HepG2 (cell line): ENCODE results near the gene PRDM15. TPM values are rescaled to one million over a fixed set of nuclear protein-coding genes. Genes with fewer than 3 reads are reported as not detected.

ENCODE experiments used
- ATAC-seq: fragments of 200-7000 bp; cut with Tn5 transposase; 3 replicates; pipeline ENCODE4 v1.9.1; 2020; ENCODE audit warnings: mild to moderate bottlenecking, moderate library complexity
- BruUV-seq: library from RNA; stranded (reverse); fragments of 400-500 nt; replicated peaks from 2 replicates; lab custom pipeline; 2021; lab: Mats Ljungman, UMichigan
- CTCF ChIA-PET: fragments of 300-600 bp; formaldehyde crosslinking; extraction: SDS; loops from one replicate; lab custom pipeline; 2021; ENCODE audit warnings: low total read pairs, inconsistent platforms, low intra/inter-chr PET ratio; lab: Yijun Ruan, JAX
- POLR2A ChIA-PET: fragments of 350-600 bp; sonication (Branson Sonifier 250); formaldehyde crosslinking; loops from one replicate; lab custom pipeline; 2020; ENCODE audit warnings: antibody characterized with exemption, inconsistent platforms; lab: Yijun Ruan, JAX
- DNase-seq: peaks from one replicate; pipeline ENCODE4 v3.0.0-alpha.2; 2015; ENCODE audit warnings: low spot score
- FAIRE-seq: peaks from 3 replicates; lab custom pipeline; 2011; peaks lifted over from hg19 to GRCh38; lab: Jason Lieb, UNC
- H2AFZ ChIP-seq: one replicate; pipeline ENCODE4 v1.6.1; 2011; ENCODE audit warnings: low read length, inconsistent platforms
- H3K27ac ChIP-seq: fragments of 300-600 bp; 3 replicates; pipeline ENCODE4 v1.8.0; 2011; ENCODE audit warnings: mixed run types, mild to moderate bottlenecking, mixed read lengths, low read length, inconsistent platforms; ENCODE audit not compliant: insufficient read depth; ENCODE audit errors: extremely low read length
- H3K27me3 ChIP-seq, 2 experiments: fragments of 200-600 bp in 1 of 2; 2 replicates in 1 of 2; 3 replicates in 1 of 2; pipeline versions ENCODE4 v1.6.0 to v1.8.0; 2011; ENCODE audit warnings: low read length in 2 of 2, mild to moderate bottlenecking in 2 of 2, moderate library complexity in 2 of 2, inconsistent platforms in 1 of 2; ENCODE audit not compliant: insufficient read depth in 2 of 2, control insufficient read depth in 1 of 2
- H3K36me3 ChIP-seq, 2 experiments: fragments of 200-600 bp in 1 of 2; replicated peaks in 1 of 2; 2 replicates in 1 of 2; 3 replicates in 1 of 2; pipeline versions ENCODE4 v1.5.1 to v1.8.0; 2011; ENCODE audit warnings: low read length in 2 of 2, inconsistent platforms in 1 of 2; ENCODE audit not compliant: insufficient read depth in 2 of 2, control insufficient read depth in 1 of 2
- H3K4me1 ChIP-seq: 2 replicates; pipeline ENCODE4 v1.5.1; 2012; ENCODE audit warnings: low read length, inconsistent platforms; ENCODE audit not compliant: insufficient read depth
- H3K4me2 ChIP-seq: 2 replicates; pipeline ENCODE4 v1.6.0; 2011; ENCODE audit warnings: low read depth, low read length, inconsistent platforms
- H3K4me3 ChIP-seq, 3 experiments: fragments of 200-600 bp in 1 of 3; sonication (generic), shearing (Covaris generic) in 1 of 3; replicated peaks in 1 of 3; 2 replicates each; pipeline ENCODE4 v1.5.1; 2011 to 2016; ENCODE audit warnings: low read length in 3 of 3, inconsistent platforms in 2 of 3, low read depth in 2 of 3, mild to moderate bottlenecking in 2 of 3, control low read depth in 1 of 3, mixed read lengths in 1 of 3; ENCODE audit not compliant: insufficient read depth in 1 of 3
- H3K79me2 ChIP-seq: one replicate; pipeline ENCODE4 v1.6.1; 2011; ENCODE audit warnings: low read length, inconsistent platforms; ENCODE audit not compliant: insufficient read depth
- H3K9ac ChIP-seq: 2 replicates; pipeline ENCODE4 v1.6.0; 2011; ENCODE audit warnings: mild to moderate bottlenecking, low read depth, low read length, inconsistent platforms; ENCODE audit not compliant: insufficient read depth
- H3K9me3 ChIP-seq: 2 replicates; pipeline ENCODE4 v1.5.1; 2012; ENCODE audit warnings: mild to moderate bottlenecking, low read length
- H4K20me1 ChIP-seq: 2 replicates; pipeline ENCODE4 v1.6.0; 2011; ENCODE audit warnings: inconsistent platforms, mild to moderate bottlenecking, low read length, moderate library complexity; ENCODE audit not compliant: insufficient read depth
- ARID2 ChIP-seq: sonication (generic); formaldehyde crosslinking; IDR thresholded peaks from 2 replicates; pipeline ENCODE4 v1.8.1; 2022; ENCODE audit warnings: mild to moderate bottlenecking, missing genetic modification reagents, borderline replicate concordance
- ARNT2 ChIP-seq: sonication (generic); formaldehyde crosslinking; IDR thresholded peaks from 2 replicates; pipeline ENCODE4 v1.8.0; 2022; ENCODE audit warnings: mild to moderate bottlenecking, low read depth, missing genetic modification reagents, moderate library complexity
- EP300 ChIP-seq, 3 experiments: sonication (generic) in 1 of 3; formaldehyde crosslinking in 1 of 3; IDR thresholded peaks; 2 replicates each; pipeline versions ENCODE4 v1.5.1 to v1.6.1; 2011 to 2020; ENCODE audit warnings: low read depth in 2 of 3, low read length in 2 of 3, borderline replicate concordance in 1 of 3, improper control_type of control experiment in 1 of 3, mild to moderate bottlenecking in 1 of 3, missing genetic modification reagents in 1 of 3, moderate library complexity in 1 of 3
- HDAC1 ChIP-seq: sonication (generic); formaldehyde crosslinking; IDR thresholded peaks from 2 replicates; pipeline ENCODE4 v1.5.1; 2020; ENCODE audit warnings: mild to moderate bottlenecking, missing genetic modification reagents
- HNRNPLL ChIP-seq: fragments of 200-400 bp; formaldehyde crosslinking; IDR thresholded peaks from 2 replicates; pipeline ENCODE4 v1.6.1; 2017; ENCODE audit warnings: mild to moderate bottlenecking, low read depth, low read length; ENCODE audit not compliant: poor library complexity, severe bottlenecking
- KLF15 ChIP-seq: sonication (generic); formaldehyde crosslinking; IDR thresholded peaks from 2 replicates; pipeline ENCODE4 v1.8.1; 2023; ENCODE audit warnings: borderline replicate concordance, mild to moderate bottlenecking, inconsistent platforms, missing genetic modification reagents, mixed read lengths
- MXD1 ChIP-seq: sonication (generic); formaldehyde crosslinking; IDR thresholded peaks from 2 replicates; pipeline ENCODE4 v1.4.0; 2020; ENCODE audit warnings: mild to moderate bottlenecking, missing genetic modification reagents
- NR2F1 ChIP-seq, 2 experiments: fragments of 450-650 bp in 1 of 2; formaldehyde crosslinking in 1 of 2; IDR thresholded peaks; 2 replicates each; pipeline versions ENCODE4 v1.5.0 to v1.6.1; 2016 to 2020; ENCODE audit warnings: mild to moderate bottlenecking in 1 of 2, missing compliant biosample characterization in 1 of 2, missing genetic modification reagents in 1 of 2, moderate library complexity in 1 of 2
- PHF20 ChIP-seq: sonication (generic); formaldehyde crosslinking; IDR thresholded peaks from 2 replicates; pipeline ENCODE4 v1.5.0; 2020; ENCODE audit warnings: mild to moderate bottlenecking, missing genetic modification reagents
- SMAD9 ChIP-seq: sonication (generic); formaldehyde crosslinking; IDR thresholded peaks from 2 replicates; pipeline ENCODE4 v1.5.1; 2020; ENCODE audit warnings: mild to moderate bottlenecking, missing genetic modification reagents
- TBP ChIP-seq: sonication (generic); formaldehyde crosslinking; IDR thresholded peaks from 2 replicates; pipeline ENCODE4 v1.5.0; 2020; ENCODE audit warnings: missing genetic modification reagents
- TEAD2 ChIP-seq: sonication (generic); formaldehyde crosslinking; IDR thresholded peaks from 2 replicates; pipeline ENCODE4 v1.9.0; 2021; ENCODE audit warnings: missing genetic modification reagents
- ZBED4 ChIP-seq: sonication (generic); formaldehyde crosslinking; IDR thresholded peaks from 2 replicates; pipeline ENCODE4 v1.4.0; 2020; ENCODE audit warnings: missing genetic modification reagents, borderline replicate concordance
- ZEB1 ChIP-seq: IDR thresholded peaks from 2 replicates; pipeline ENCODE4 v1.6.1; 2012; ENCODE audit warnings: mild to moderate bottlenecking, low read depth, inconsistent platforms; ENCODE audit not compliant: insufficient replicate concordance
- ZFP36L1 ChIP-seq: sonication (generic); formaldehyde crosslinking; IDR thresholded peaks from 2 replicates; pipeline ENCODE4 v1.8.0; 2022; ENCODE audit warnings: mild to moderate bottlenecking, missing genetic modification reagents, moderate library complexity
- ZNF333 ChIP-seq: sonication (generic); formaldehyde crosslinking; IDR thresholded peaks from 2 replicates; pipeline ENCODE4 v1.4.0; 2020; ENCODE audit warnings: mild to moderate bottlenecking, missing genetic modification reagents, borderline replicate concordance
- ZNF878 ChIP-seq: sonication (generic); formaldehyde crosslinking; IDR thresholded peaks from 2 replicates; pipeline ENCODE4 v1.8.1; 2023; ENCODE audit warnings: mild to moderate bottlenecking, missing genetic modification reagents, moderate library complexity
- ZNF879 ChIP-seq: sonication (generic); formaldehyde crosslinking; IDR thresholded peaks from 2 replicates; pipeline ENCODE4 v1.8.1; 2023; ENCODE audit warnings: missing genetic modification reagents
- WGBS: methylation state at CpG from one replicate; pipeline ENCODE4 v1.1.6; 2017; ENCODE audit warnings: low lambda C conversion rate; 5-methylcytosine and 5-hydroxymethylcytosine counted together
- in situ Hi-C: cut with HindIII; loops from 2 replicates; pipeline ENCODE4 v1.10.0; 2017; ENCODE audit warnings: low pct_unique_long_range_greater_than_20kb; ENCODE audit not compliant: extremely low pct_ligation_motif_present
- intact Hi-C: fragments of 100-400 bp; cut with micrococcal nuclease; formaldehyde crosslinking; loops from one replicate; pipeline ENCODE4 v1.10.0; 2022; ENCODE audit not compliant: unreplicated experiment
- polyA plus RNA-seq, 8 experiments: library from polyadenylated mRNA; depleted of rRNA in 3 of 8; stranded (reverse) in 7 of 8; unstranded in 1 of 8; fragments of >200 nt; fragmentation: Illumina TruSeq in 4 of 8; extraction: Trizol in 4 of 8; gene quantifications; 2 replicates each; pipeline versions ENCODE4 v1.2.1 to v1.2.3, GENCODE V29; 2011 to 2016; ENCODE audit warnings: low read depth in 4 of 8, missing spikeins in 1 of 8, mixed read lengths in 1 of 8; ENCODE audit not compliant: insufficient read depth in 1 of 8
- total RNA-seq, 5 experiments: library from RNA; depleted of rRNA; stranded (reverse); fragments of >200 nt; fragmentation: Illumina TruSeq; extraction: Trizol; gene quantifications; 2 replicates each; pipeline ENCODE4 v1.2.3, GENCODE V29; 2016; ENCODE audit warnings: low read depth in 1 of 5

PRDM15 gene
- total and polyA plus RNA-seq, 2 of the 13 experiments (the other 11 are each of a cell fraction or from before 2014, with no cell fraction given), result 4.0 to 6.9 TPM

- 0% methylated on average over 7 of the region's 88 CpGs for WGBS
- POLR2A ChIA-PET, result interaction anchor here (1.0 to 8.1 kb wide), 7 partner anchors 10 to 160 kb away, joined by 3 to 106 read pairs (median 11); no protein-coding TSS in a partner anchor
- Histone ChIP-seq H3K9me3 (no peaks in the 10 kb centered on the region), H3K27ac (peak overlapping the region; percentile 62), H4K20me1 (peaks cover 48% of the 10 kb centered on the region), H3K27me3 (peaks cover 4 to 17% of the 10 kb centered on the region in 2 experiments; a peak in 2 of 5 replicates), H3K9ac (peak overlapping the region; percentile 83), H3K4me2 (peak overlapping the region; percentile 97), H3K36me3 (no peaks in the 10 kb centered on the region), H3K4me1 (peaks cover 84% of the 10 kb centered on the region), H2AFZ (no peak overlapping the region), H3K4me3 (peak overlapping the region; percentile 80 to 85 (median 84)), H3K79me2 (peaks cover 51% of the 10 kb centered on the region)
- ATAC-seq, result peak; percentile 11; the same call in 2 of the 3 replicates
- CTCF ChIA-PET, result interaction anchor here (0.7 kb wide), 1 partner anchor 87 kb away, joined by 3 read pairs; no protein-coding TSS in a partner anchor
- no peak for FAIRE-seq
- BruUV-seq, result no TSS peak
- in situ Hi-C loops, result loop anchor here (5.0 kb wide), 2 partner anchors 49 to 99 kb away; no protein-coding TSS in a partner anchor
- no peak for DNase-seq
- intact Hi-C loops, result loop anchor here (5.0 kb wide), 1 partner anchor 51 kb away; no protein-coding TSS in a partner anchor
- TF ChIP-seq ZNF878 (CRISPR knock-in tag) (no peak), MXD1 (peak; percentile 50; the same call in 1 of the 2 replicates), ZEB1 (no peak), ZNF333 (peak; percentile 11; the same call in 1 of the 2 replicates), EP300 (IDR thresholded peaks at IDR 0.05; ENCODE audit: low read depth in 2 of 2, low read length in 2 of 2) (no peak), EP300 (CRISPR knock-in tag; IDR thresholded peaks at IDR 0.05; ENCODE audit: borderline replicate concordance) (no peak), TBP (no peak), PHF20 (peak; percentile 32; the same call in 1 of the 2 replicates), SMAD9 (no peak), ZNF879 (CRISPR knock-in tag) (no peak), ZBED4 (no peak), ARNT2 (CRISPR knock-in tag) (no peak), HDAC1 (CRISPR knock-in tag) (peak; percentile 26; the same call in 1 of the 2 replicates), KLF15 (no peak), ZFP36L1 (0 out of 2 replicates have a peak, but pooled peaks have one; percentile 17), ARID2 (CRISPR knock-in tag) (no peak), NR2F1 (CRISPR knock-in tag; IDR thresholded peaks at IDR 0.05) (no peak), TEAD2 (CRISPR knock-in tag) (no peak), HNRNPLL (peak; percentile 34)
Observed at GRCh38 chr21:41765973-41766882, 112.9 kb downstream of the PRDM15 start.
